GM06990 (cell line): ENCODE results near the gene CCDC85A.

Experiments
- DNase-seq: peaks from one replicate; pipeline ENCODE4 v3.0.0-alpha.2; 2011; ENCODE audit not compliant: insufficient read length; ENCODE audit errors: extremely low read depth
- H3K27me3 ChIP-seq: replicated peaks from 2 replicates; pipeline ENCODE4 v1.6.0; 2011; ENCODE audit warnings: low read length; ENCODE audit not compliant: control insufficient read depth, insufficient read depth
- H3K36me3 ChIP-seq: 2 replicates; pipeline ENCODE4 v1.5.1; 2011; ENCODE audit warnings: low read length; ENCODE audit not compliant: control insufficient read depth, insufficient read depth
- H3K4me3 ChIP-seq: replicated peaks from 2 replicates; pipeline ENCODE4 v1.5.1; 2011; ENCODE audit warnings: low read depth, mild to moderate bottlenecking, control low read depth, low read length
- TF ChIP-seq, protein P1 (sequence below): IDR thresholded peaks from 2 replicates; pipeline ENCODE4 v1.5.1; 2011; ENCODE audit warnings: low read length, control low read depth, mild to moderate bottlenecking, inconsistent platforms; ENCODE audit not compliant: insufficient read depth, poor library complexity, severe bottlenecking

Gene CCDC85A

DNA sequence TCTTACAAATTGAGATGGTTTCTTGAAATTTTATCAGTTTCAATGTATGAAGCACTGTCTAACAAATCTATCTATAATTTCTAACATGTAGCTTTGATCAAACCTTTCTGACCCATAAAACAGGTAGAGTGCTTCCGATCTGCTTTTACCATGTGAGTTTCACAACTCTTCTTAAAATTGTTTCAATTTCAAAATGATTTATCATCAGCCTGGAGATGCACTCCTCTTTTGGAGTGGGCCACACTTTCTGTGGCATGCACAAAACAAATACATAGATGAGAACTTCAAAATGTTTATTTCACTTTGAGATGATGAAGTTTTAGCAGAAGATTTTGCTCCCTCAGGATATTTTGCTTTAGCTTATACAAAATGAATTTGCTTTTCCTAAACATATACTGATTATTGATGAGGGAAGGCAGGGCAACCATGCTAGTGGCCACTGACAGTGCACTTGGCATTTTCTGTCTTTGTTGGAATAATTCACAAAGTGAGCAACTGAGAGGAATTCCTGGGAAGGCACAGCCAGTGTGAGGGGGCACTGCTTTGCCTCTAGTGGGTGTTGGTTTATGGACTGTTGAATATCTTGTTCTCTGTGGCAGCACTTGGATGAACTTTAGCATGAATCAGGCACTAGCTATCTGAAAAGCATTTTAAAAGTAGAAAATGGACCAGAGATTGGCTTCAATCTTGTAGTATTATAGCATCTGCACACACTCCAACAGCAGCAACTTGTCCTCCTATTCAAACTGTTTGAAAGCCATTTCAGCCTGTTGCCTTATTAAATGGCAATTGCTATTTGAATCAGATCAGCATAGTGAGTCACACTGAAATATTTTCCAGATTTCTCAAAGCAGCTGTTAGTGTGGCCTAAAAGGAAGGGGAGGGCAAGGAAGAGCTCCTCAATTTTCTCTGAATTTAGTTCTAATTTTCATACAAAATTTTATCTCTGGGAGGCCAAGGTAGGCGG, 193.2 kb downstream of the CCDC85A start:
- H3K4me3 ChIP-seq = no peak overlapping the region
- no peaks in the 10 kb centered on the region for H3K36me3 ChIP-seq
- no peak for DNase-seq
- TF ChIP-seq, protein P1, sequence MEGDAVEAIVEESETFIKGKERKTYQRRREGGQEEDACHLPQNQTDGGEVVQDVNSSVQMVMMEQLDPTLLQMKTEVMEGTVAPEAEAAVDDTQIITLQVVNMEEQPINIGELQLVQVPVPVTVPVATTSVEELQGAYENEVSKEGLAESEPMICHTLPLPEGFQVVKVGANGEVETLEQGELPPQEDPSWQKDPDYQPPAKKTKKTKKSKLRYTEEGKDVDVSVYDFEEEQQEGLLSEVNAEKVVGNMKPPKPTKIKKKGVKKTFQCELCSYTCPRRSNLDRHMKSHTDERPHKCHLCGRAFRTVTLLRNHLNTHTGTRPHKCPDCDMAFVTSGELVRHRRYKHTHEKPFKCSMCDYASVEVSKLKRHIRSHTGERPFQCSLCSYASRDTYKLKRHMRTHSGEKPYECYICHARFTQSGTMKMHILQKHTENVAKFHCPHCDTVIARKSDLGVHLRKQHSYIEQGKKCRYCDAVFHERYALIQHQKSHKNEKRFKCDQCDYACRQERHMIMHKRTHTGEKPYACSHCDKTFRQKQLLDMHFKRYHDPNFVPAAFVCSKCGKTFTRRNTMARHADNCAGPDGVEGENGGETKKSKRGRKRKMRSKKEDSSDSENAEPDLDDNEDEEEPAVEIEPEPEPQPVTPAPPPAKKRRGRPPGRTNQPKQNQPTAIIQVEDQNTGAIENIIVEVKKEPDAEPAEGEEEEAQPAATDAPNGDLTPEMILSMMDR = no peak
- no peaks in the 10 kb centered on the region for H3K27me3 ChIP-seq

DNA sequence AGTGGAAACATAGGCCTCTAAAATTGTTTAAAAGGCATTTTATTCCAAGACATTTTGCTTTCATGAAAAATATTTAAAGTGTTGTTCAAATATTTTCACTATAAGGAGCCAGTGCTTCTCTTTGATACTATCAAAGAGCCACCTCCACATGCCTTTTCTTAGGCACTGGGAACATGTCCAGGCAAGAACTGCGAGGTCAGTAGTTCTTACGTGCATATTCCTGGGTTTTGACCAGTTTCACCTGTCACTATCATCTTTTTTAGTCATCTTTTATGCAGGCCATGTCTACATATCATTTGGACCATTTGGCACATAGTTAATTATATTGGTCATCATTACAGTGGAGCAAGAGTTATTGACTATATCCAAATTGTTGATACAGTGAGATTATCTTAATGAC, 195.3 kb downstream of the CCDC85A start:
- H3K4me3 ChIP-seq = no peak overlapping the region
- DNase-seq = no peak
- no peaks in the 10 kb centered on the region for H3K36me3 ChIP-seq
- H3K27me3 ChIP-seq = no peaks in the 10 kb centered on the region
- TF ChIP-seq, protein P1 = no peak

DNA sequence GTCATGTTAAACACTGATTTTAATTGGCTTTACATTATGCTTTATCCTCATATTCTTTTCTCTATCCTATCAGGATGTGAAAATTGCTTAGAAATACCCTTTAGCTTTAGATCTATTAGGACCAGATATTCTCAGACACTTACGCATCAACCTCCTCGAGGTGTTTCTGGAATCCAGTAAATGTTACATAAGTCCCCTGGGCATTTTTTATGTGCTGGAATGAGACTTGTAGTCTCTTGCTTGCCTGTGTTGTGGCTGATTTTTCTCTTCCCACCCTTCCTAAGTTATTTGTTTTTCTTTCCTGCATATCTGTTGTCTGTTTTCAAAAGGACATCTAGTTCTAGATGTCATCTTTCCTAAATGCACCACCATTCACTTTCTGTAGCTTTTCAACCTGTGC, 197.1 kb downstream of the CCDC85A start:
- TF ChIP-seq, protein P1 = no peak
- H3K4me3 ChIP-seq = no peak overlapping the region
- no peaks in the 10 kb centered on the region for H3K27me3 ChIP-seq
- H3K36me3 ChIP-seq = no peaks in the 10 kb centered on the region
- DNase-seq = no peak

DNA sequence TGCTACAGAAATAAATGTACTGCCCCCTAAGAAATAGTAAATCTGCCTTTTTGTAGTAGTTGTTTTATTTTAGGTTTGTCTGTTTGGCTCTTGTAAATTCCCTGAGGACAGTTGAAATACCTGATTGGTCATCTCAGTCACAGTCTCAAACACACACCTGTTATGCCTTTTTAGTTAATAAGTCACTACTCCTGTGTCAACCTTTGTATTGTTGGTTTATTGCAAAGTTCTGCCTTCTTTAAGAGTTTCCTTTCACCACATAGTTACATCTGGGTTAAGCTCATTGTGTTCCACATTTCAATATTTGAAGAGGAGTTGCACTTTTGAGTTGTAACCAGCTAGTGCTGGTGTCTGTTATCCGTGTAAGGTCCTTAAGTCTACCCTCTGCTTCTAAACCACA, 198.7 kb downstream of the CCDC85A start:
- DNase-seq = no peak
- Histone ChIP-seq H3K4me3 (no peak overlapping the region), H3K36me3 (no peaks in the 10 kb centered on the region), H3K27me3 (no peaks in the 10 kb centered on the region)
- TF ChIP-seq, protein P1 = no peak

DNA sequence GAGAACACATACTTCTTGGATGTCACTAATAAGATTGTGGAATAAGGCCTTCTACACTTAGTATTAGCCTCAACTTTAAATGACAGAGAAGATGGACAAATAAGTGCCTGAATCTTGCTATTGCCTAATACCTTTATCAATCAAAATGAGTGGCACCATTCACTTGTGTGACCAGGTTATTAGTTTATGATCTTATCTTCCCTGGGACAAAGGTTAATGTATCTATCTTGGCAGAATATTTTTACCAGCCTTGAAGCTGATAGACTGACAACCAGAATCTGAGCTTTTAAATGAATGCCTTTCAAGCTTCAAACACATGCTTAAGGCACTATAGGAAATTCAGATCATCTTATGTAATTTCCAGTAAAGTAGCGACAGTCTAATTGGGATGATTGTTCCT, 202.9 kb downstream of the CCDC85A start:
- no peak for DNase-seq
- Histone ChIP-seq H3K36me3 (no peaks in the 10 kb centered on the region), H3K27me3 (no peaks in the 10 kb centered on the region), H3K4me3 (no peak overlapping the region)
- TF ChIP-seq, protein P1 = no peak
